ENCODE measurements around the gene ZNF614.
"Not testable (repeated sequence)": the region's sequence is repeated elsewhere in the genome, so short reads cannot be mapped to it uniquely, and the experiment has no call there.

ZNF614 gene

GRCh38 chr19:52028027-52028779, at the start of gene ZNF614:
ZNF614 (minus strand) TSS chr19:52028379; CDS start chr19:52025745, 2,634 bp downstream.
- DNase-seq: peak; percentile 86

- no peak for DNase-seq
These were observed 42.3 kb upstream of the ZNF614 start for GRCh38 chr19:52070496-52070895.

GRCh38 chr19:52069653-52070052, 41.5 kb upstream of the ZNF614 start:
- no peak for DNase-seq

- DNase-seq: no peak
These were observed 38.2 kb upstream of the ZNF614 start for GRCh38 chr19:52066258-52066863.

- DNase-seq: no peak
These were observed 37.2 kb upstream of the ZNF614 start for GRCh38 chr19:52065399-52065798.

GRCh38 chr19:52056480-52056879, 28.3 kb upstream of the ZNF614 start:
- DNase-seq: not testable (repeated sequence)

GRCh38 chr19:52051736-52052135, 23.6 kb upstream of the ZNF614 start:
- DNase-seq: not testable (repeated sequence)

- peak; percentile 87 for DNase-seq
These were observed 20.6 kb upstream of the ZNF614 start, which contains the start of gene ZNF432 for GRCh38 chr19:52048555-52049501. ZNF432 (minus strand) TSS chr19:52048838; CDS start chr19:52046868, 1,970 bp downstream.

- DNase-seq: no peak
These were observed 11.0 kb upstream of the ZNF614 start for GRCh38 chr19:52039169-52039568.

- no peak for DNase-seq
These were observed 6.0 kb upstream of the ZNF614 start for GRCh38 chr19:52034051-52034728.

GRCh38 chr19:52028780-52029123, 573 bp upstream of the ZNF614 start:
- DNase-seq: no peak

- not testable (repeated sequence) for DNase-seq
These were observed 1.8 kb downstream of the ZNF614 start for GRCh38 chr19:52026255-52026990.

- not testable (repeated sequence) for DNase-seq
These were observed 3.7 kb downstream of the ZNF614 start for GRCh38 chr19:52024478-52024877.

- no peak for DNase-seq
These were observed 6.0 kb downstream of the ZNF614 start for GRCh38 chr19:52022193-52022592.

- DNase-seq: no peak
These were observed 7.7 kb downstream of the ZNF614 start for GRCh38 chr19:52020506-52020905.

- no peak for DNase-seq
These were observed 17.5 kb downstream of the ZNF614 start for GRCh38 chr19:52010674-52011073.

- DNase-seq: peak; percentile 89
These were observed 20.2 kb downstream of the ZNF614 start, which contains the start of gene ZNF615 for GRCh38 chr19:52007806-52008557. ZNF615 (minus strand) TSS chr19:52008211; CDS start chr19:52003711, 4,500 bp downstream.

- DNase-seq: no peak
These were observed 20.8 kb downstream of the ZNF614 start for GRCh38 chr19:52007451-52007805.

- no peak for DNase-seq
These were observed 34.0 kb downstream of the ZNF614 start for GRCh38 chr19:51994048-51994644.

- DNase-seq: no peak
These were observed 34.8 kb downstream of the ZNF614 start for GRCh38 chr19:51993422-51993821.

Data from CD4-positive, alpha-beta T cell treated with Interleukin-21 for 1 hour (primary cell).